CD4-positive, CD25-positive, alpha-beta regulatory T cell (primary cell): Measurements from ENCODE around the gene HOXA13. TPM values are rescaled to one million over a fixed set of nuclear protein-coding genes. Genes with fewer than 3 reads are reported as not detected.

Experiments used
- ATAC-seq, 2 donors: fragments of 150-1000 bp; cut with Tn5 transposase; one replicate each; pipeline ENCODE4 v1.10.0; 2021; ENCODE audit warnings: low read depth in 2 of 2, moderate number of reproducible peaks in 2 of 2, moderate library complexity in 1 of 2
- DNase-seq, 3 donors: peaks; one replicate each; pipeline versions ENCODE4 v3.0.0 to v3.0.0-alpha.2; 2012 to 2022; ENCODE audit warnings: mixed read lengths in 1 of 3
- H3K27ac ChIP-seq: one replicate; pipeline ENCODE4 v1.7.0; 2013; ENCODE audit warnings: mild to moderate bottlenecking, low read length; ENCODE audit not compliant: insufficient read depth, poor library complexity, severe bottlenecking
- H3K27me3 ChIP-seq: one replicate; pipeline ENCODE4 v1.7.0; 2013; ENCODE audit warnings: low read length; ENCODE audit not compliant: control insufficient read depth, insufficient read depth
- H3K36me3 ChIP-seq: one replicate; pipeline ENCODE4 v1.7.0; 2013; ENCODE audit warnings: mild to moderate bottlenecking, low read length, moderate library complexity; ENCODE audit not compliant: control insufficient read depth, insufficient read depth
- H3K4me1 ChIP-seq: 2 replicates; pipeline ENCODE4 v1.7.0; 2013; ENCODE audit warnings: mild to moderate bottlenecking, low read length; ENCODE audit not compliant: insufficient read depth, control insufficient read depth, poor library complexity, severe bottlenecking
- H3K4me3 ChIP-seq: one replicate; pipeline ENCODE4 v1.7.0; 2013; ENCODE audit warnings: low read depth, mild to moderate bottlenecking, low read length, moderate library complexity
- H3K9me3 ChIP-seq, 2 experiments: 1 replicate in 1 of 2; 2 replicates in 1 of 2; pipeline ENCODE4 v1.7.0; 2013; ENCODE audit warnings: low read length in 2 of 2, mild to moderate bottlenecking in 1 of 2, moderate library complexity in 1 of 2; ENCODE audit not compliant: control insufficient read depth in 2 of 2
- H3K27ac Mint-ChIP-seq, 3 donors: one replicate each; pipeline ENCODE4 v1.8.0; 2020 to 2022; ENCODE audit warnings: mild to moderate bottlenecking in 3 of 3, mixed read lengths in 3 of 3, moderate library complexity in 2 of 3
- H3K27me3 Mint-ChIP-seq: one replicate; pipeline ENCODE4 v1.8.0; 2022; ENCODE audit warnings: mild to moderate bottlenecking, mixed read lengths
- H3K36me3 Mint-ChIP-seq: one replicate; pipeline ENCODE4 v1.8.0; 2020; ENCODE audit warnings: mixed read lengths
- H3K4me1 Mint-ChIP-seq, 4 donors: one replicate each; pipeline ENCODE4 v1.8.0; 2020 to 2022; ENCODE audit warnings: mixed read lengths in 4 of 4, mild to moderate bottlenecking in 1 of 4
- H3K4me3 Mint-ChIP-seq, 4 donors: one replicate each; pipeline ENCODE4 v1.8.0; 2020 to 2022; ENCODE audit warnings: mild to moderate bottlenecking in 4 of 4, mixed read lengths in 4 of 4, moderate library complexity in 3 of 4
- H3K9me3 Mint-ChIP-seq, 7 donors: one replicate each; pipeline ENCODE4 v1.8.0; 2020 to 2022; ENCODE audit warnings: mixed read lengths in 7 of 7, mild to moderate bottlenecking in 3 of 7, moderate library complexity in 2 of 7
- polyA plus RNA-seq, 4 donors: library from polyadenylated mRNA; unstranded; fragments of 300-500 nt; fragmentation: Illumina TruSeq; gene quantifications; one replicate each; pipeline ENCODE4 v1.2.3, GENCODE V29; 2021
- total RNA-seq: library from RNA; stranded (reverse); gene quantifications from one replicate; pipeline ENCODE4 v1.2.3, GENCODE V29; 2022

HOXA13 gene
- total and polyA plus RNA-seq, 5 donors from 2014 or later, result not detected

DNA sequence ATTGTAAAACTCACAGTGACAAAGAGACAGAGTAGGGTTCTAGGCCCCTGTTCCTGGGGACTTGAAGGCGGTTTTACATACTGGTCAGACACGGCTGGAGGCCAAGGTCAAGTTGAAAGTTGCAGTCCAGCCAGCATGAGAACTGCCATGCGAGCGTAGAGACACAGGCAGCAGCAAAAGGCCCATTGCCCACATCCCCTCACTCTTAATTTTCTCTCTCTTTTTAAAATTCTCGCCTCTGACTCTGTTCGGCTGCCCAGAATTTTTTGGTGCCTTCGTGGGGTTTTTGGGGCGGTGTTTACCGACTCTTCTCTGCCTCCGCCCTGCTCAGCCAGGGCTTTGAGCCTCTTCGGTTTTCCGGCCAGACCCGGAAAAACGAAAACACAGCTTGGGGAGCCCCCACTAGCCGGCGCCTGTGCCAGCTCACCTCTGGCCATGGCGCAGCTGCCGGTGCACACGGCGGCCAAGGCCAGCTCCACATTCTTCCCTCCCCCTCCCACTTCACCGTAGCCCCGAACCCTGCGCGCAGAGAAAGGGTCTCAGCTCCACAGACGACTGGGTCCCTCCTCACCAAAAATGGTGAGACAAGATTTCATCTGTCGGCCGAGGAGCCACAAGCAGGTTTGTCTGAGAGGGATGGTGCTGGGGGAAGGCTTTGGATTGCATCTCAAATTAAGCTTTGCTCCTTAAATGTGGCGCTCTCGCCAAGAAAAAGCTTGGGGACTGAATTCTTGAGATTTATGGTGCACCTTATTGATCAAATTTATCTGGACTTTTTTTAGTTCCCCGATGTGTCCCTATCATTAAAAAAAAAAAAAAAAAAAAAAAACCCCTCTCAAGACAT lies 2.3 kb upstream of the HOXA13 start:
- peaks cover 39% of the 10 kb centered on the region for H3K4me1 ChIP-seq
- H3K9me3 ChIP-seq, result peaks cover 0 to 6% of the 10 kb centered on the region in 2 experiments
- peaks cover 0 to 22% (median 0%) of the 10 kb centered on the region in 7 donors for H3K9me3 Mint-ChIP-seq
- H3K27ac Mint-ChIP-seq, result no peak overlapping the region
- no peak overlapping the region for H3K27ac ChIP-seq
- peaks cover 60% of the 10 kb centered on the region for H3K27me3 ChIP-seq
- H3K27me3 Mint-ChIP-seq, result peaks cover 91% of the 10 kb centered on the region
- peaks cover 5 to 58% (median 25%) of the 10 kb centered on the region in 4 donors for H3K4me1 Mint-ChIP-seq
- H3K36me3 ChIP-seq, result no peaks in the 10 kb centered on the region
- H3K36me3 Mint-ChIP-seq, result peaks cover 3% of the 10 kb centered on the region
- DNase-seq (no peak), ATAC-seq (no peak)
- H3K4me3 ChIP-seq, result no peak overlapping the region
- peak overlapping the region in 3 of 4 donors; percentile 4 to 87 (median 5) for H3K4me3 Mint-ChIP-seq

- Histone ChIP-seq H3K27ac (no peak overlapping the region), H3K36me3 (no peaks in the 10 kb centered on the region), H3K4me1 (peaks cover 39% of the 10 kb centered on the region), H3K27me3 (peaks cover 60% of the 10 kb centered on the region), H3K9me3 (peaks cover 0 to 6% of the 10 kb centered on the region in 2 experiments), H3K4me3 (no peak overlapping the region)
- peaks cover 4 to 58% (median 25%) of the 10 kb centered on the region in 4 donors for H3K4me1 Mint-ChIP-seq
- H3K27me3 Mint-ChIP-seq, result peaks cover 91% of the 10 kb centered on the region
- ATAC-seq (no peak), DNase-seq (no peak)
- H3K9me3 Mint-ChIP-seq, result peaks cover 0 to 22% (median 0%) of the 10 kb centered on the region in 7 donors
- H3K27ac Mint-ChIP-seq, result no peak overlapping the region
- H3K36me3 Mint-ChIP-seq, result peaks cover 3% of the 10 kb centered on the region
- H3K4me3 Mint-ChIP-seq, result peak overlapping the region in 3 of 4 donors; percentile 5 to 87 (median 73)
Observed at GRCh38 chr7:27201580-27202017, 1.7 kb upstream of the HOXA13 start.

DNA sequence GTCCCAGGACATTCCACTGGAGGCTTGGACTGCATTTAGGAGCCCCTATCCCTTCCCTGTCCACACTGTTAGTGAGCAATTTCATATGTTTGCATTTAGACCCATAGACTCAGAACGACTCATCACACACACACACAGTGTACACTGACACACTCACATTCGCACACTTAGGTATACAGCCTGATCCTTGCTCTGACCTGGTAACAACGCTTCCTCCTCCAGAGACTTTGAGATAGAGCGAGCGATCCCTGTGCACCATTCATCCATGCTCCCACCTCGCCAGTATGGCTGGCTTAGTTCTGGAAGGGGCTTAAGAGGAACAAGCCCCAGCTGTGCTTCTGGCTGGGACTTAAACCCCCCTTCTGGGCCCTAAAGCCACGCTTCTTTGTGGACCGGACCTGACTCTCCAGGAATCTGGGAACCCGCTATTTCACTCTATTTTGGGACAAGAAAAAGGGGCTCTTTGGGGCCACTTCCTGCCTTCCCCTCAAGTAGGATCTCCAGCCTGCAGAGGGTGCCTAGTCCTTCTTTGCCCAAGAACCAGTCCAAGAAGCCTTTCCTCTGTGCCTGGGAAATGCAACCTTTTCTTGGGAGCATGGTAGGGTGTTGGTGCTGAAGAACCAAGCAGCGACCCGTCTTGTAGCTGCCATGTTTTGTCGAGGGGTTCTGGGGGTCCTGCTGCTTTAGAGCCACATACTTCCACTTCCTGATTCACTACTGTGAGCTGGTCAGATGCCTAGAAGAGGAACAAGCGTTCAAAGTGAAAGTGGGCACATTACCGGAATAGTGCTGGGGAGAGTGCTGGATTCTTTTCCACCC lies 1.1 kb upstream of the HOXA13 start:
- Mint-ChIP-seq H3K27ac (peak overlapping the region in 1 of 3 donors; percentile 71), H3K36me3 (peaks cover 2% of the 10 kb centered on the region), H3K27me3 (peaks cover 91% of the 10 kb centered on the region), H3K4me1 (peaks cover 0 to 56% (median 24%) of the 10 kb centered on the region in 4 donors), H3K9me3 (peaks cover 0 to 22% (median 0%) of the 10 kb centered on the region in 7 donors), H3K4me3 (peak overlapping the region; percentile 69 to 87 (median 76))
- DNase-seq (no peak), ATAC-seq (no peak)
- Histone ChIP-seq H3K4me3 (no peak overlapping the region), H3K4me1 (peaks cover 39% of the 10 kb centered on the region), H3K36me3 (no peaks in the 10 kb centered on the region), H3K27me3 (peaks cover 61% of the 10 kb centered on the region), H3K27ac (no peak overlapping the region), H3K9me3 (peaks cover 0 to 6% of the 10 kb centered on the region in 2 experiments)

DNA sequence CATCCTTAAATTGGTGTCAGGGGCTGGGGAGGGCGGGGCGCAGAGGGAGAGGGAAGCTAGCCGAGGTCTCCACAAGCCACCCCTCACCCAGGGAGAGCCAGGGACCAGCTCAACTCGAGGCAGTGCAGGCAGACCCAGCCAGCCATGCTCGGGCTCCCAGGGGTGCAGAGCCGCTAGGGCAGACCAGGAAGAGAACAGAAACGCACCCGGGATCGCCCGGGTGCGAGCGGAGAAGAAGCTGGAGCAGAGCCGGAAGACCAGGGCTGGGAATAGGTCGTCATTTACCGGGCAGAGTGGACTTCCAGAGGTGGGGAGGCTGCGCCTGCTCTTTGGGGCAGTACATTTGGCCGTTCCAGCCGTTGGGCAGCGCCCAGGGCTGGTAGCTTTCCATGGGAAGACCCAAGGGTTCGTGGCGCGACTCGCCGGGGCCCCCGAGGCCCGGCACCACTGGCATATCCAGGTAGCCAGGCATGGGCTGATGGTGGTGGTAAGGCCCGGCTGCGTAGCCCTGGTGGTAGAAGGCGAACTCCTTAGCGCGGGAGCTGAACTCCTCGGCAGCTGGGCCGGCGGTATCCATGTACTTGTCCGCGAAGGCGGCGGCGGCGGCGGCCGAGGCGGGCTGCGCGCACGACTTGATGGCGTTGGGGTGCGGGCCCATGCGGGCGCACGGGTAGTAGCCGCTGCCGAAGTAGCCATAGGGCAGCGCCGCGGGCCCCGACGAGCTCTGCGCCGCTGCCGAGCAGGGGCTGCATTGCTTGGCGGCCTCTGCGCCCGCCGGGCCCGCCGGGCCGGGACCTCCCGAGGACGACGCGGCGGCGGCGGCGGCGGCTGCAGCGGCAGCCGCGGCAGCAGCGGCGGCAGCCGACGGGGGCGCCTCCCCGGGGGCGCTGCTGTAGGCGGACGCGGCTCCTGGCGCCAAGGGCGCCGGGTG lies 755 bp downstream of the HOXA13 start:
- Mint-ChIP-seq H3K9me3 (peaks cover 0 to 18% (median 0%) of the 10 kb centered on the region in 7 donors), H3K4me3 (peak overlapping the region in 3 of 4 donors; percentile 44 to 60 (median 47)), H3K27ac (no peak overlapping the region), H3K27me3 (peaks cover 91% of the 10 kb centered on the region), H3K4me1 (peaks cover 0 to 49% (median 16%) of the 10 kb centered on the region in 4 donors), H3K36me3 (no peaks in the 10 kb centered on the region)
- Histone ChIP-seq H3K36me3 (no peaks in the 10 kb centered on the region), H3K9me3 (peaks cover 0 to 6% of the 10 kb centered on the region in 2 experiments), H3K4me1 (peaks cover 28% of the 10 kb centered on the region), H3K4me3 (no peak overlapping the region), H3K27me3 (peaks cover 67% of the 10 kb centered on the region), H3K27ac (no peak overlapping the region)
- DNase-seq (no peak), ATAC-seq (no peak)

DNA sequence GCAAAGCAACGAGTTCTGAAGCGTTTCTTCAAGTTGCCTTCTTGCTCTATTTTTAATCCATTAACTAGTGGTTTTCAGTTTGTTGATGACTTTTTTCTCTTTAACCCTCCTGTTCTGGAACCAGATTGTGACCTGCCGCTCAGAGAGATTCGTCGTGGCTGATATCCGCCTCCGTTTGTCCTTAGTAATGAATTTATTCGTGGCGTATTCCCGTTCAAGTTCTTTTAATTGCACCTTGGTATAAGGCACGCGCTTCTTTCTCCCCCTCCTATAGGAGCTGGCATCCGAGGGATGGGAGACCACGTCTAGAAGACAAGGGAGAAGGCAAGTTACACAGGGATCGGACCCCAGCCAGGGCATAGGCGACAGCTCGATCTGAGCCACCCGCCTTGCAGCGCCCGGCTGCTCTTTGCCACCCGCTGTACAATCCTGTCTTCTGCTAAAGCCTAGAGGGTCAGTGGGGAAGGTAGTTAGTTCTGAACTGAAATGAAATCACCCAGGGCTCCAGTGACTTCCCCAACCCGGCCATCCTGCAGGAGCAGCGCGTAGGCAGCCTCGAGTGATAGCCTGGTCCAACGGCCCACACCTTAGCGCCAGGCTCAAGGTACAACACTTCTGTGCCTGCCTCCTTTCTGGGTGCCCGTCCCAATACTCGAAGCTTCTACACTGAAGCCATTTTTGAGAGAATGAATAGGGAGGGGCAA lies 1.6 kb downstream of the HOXA13 start:
- ATAC-seq, result no peak
- no peak overlapping the region for H3K27ac Mint-ChIP-seq
- Histone ChIP-seq H3K4me1 (peaks cover 30% of the 10 kb centered on the region), H3K27ac (no peak overlapping the region), H3K9me3 (peaks cover 0 to 6% of the 10 kb centered on the region in 2 experiments), H3K4me3 (no peak overlapping the region), H3K27me3 (peaks cover 70% of the 10 kb centered on the region), H3K36me3 (no peaks in the 10 kb centered on the region)
- H3K9me3 Mint-ChIP-seq, result peaks cover 0 to 18% (median 0%) of the 10 kb centered on the region in 7 donors
- DNase-seq, result no peak
- H3K27me3 Mint-ChIP-seq, result peaks cover 91% of the 10 kb centered on the region
- H3K4me1 Mint-ChIP-seq, result peaks cover 4 to 51% (median 16%) of the 10 kb centered on the region in 4 donors
- H3K4me3 Mint-ChIP-seq, result peak overlapping the region; percentile 1 to 68 (median 24)
- no peaks in the 10 kb centered on the region for H3K36me3 Mint-ChIP-seq

DNA sequence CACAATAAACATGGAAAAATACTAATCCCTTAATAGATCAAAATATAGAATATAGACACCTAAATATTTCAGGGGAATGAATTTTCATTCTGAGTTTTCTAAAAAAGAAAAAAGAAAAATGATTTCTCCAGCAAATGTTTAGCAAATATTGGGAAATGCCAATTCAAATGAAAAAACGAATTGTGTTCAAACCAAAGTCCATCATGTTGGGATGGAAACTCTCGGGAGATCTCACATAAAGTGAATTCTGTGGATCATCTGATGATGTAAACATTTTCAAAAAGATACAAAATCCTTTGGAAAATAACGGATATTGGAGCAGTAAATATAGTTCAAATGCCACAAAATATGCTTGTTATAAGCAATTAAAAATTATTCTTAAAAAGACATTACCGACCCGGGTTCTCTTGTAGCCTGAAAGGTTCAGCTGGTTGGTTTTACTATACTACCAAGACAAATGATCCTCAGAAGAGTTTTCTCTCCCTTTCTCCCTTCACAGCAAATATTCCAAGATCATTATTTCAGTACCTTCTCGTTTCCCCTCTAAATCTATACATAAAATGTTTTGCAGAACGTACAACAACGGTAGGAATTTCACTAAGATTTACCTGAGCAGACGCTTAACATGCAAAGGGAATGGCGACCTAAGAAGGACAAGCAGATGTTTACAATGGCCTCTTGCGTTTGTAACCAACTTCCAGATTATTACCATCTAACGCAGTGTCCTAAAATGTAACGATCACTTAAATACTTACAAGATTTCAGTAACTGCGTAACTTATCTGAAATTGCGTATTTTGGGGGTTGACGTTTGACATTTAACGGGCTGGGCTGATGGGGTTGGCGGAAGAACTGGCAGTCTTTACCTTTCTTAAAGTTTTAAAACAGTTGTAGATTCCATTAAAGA lies 2.5 kb downstream of the HOXA13 start:
- Histone ChIP-seq H3K27ac (no peak overlapping the region), H3K4me3 (no peak overlapping the region), H3K4me1 (peaks cover 39% of the 10 kb centered on the region), H3K36me3 (no peaks in the 10 kb centered on the region), H3K27me3 (peaks cover 67% of the 10 kb centered on the region), H3K9me3 (peaks cover 0 to 6% of the 10 kb centered on the region in 2 experiments)
- no peak for ATAC-seq
- Mint-ChIP-seq H3K36me3 (no peaks in the 10 kb centered on the region), H3K4me3 (peak overlapping the region in 2 of 4 donors; percentile 1 to 7), H3K27ac (no peak overlapping the region), H3K4me1 (peaks cover 4 to 51% (median 13%) of the 10 kb centered on the region in 4 donors), H3K27me3 (peaks cover 85% of the 10 kb centered on the region), H3K9me3 (peaks cover 0 to 13% (median 0%) of the 10 kb centered on the region in 7 donors)
- no peak for DNase-seq
